GM21360 (cell line): Measurements from ENCODE around the gene GGTA1.
"Not testable (repeated sequence)": the region's sequence is repeated elsewhere in the genome, so short reads cannot be mapped to it uniquely, and the experiment has no call there.

Experiments used
- ATAC-seq: cut with Tn5 transposase; IDR thresholded peaks from one replicate; pipeline ENCODE4 v1.9.1; 2021; ENCODE audit warnings: mild to moderate bottlenecking, moderate library complexity; ENCODE audit not compliant: unreplicated experiment

Gene GGTA1

GRCh38 chr9:121499427-121500164, at the start of gene GGTA1:
Gene GGTA1, minus strand, starts transcription at chr9:121499844. Its CDS starts 31,922 bp downstream, at chr9:121467922.
- ATAC-seq: no peak

GRCh38 chr9:121548666-121549065, 49.0 kb upstream of the GGTA1 start:
- no peak for ATAC-seq

- peak; percentile 87 for ATAC-seq
Measured at GRCh38 chr9:121545875-121546423, 46.3 kb upstream of the GGTA1 start.

GRCh38 chr9:121545150-121545874, 45.7 kb upstream of the GGTA1 start:
- no peak for ATAC-seq

- no peak for ATAC-seq
Measured at GRCh38 chr9:121542025-121542424, 42.4 kb upstream of the GGTA1 start.

- no peak for ATAC-seq
Measured at GRCh38 chr9:121541256-121541655, 41.6 kb upstream of the GGTA1 start.

- ATAC-seq: no peak
Measured at GRCh38 chr9:121538221-121538620, 38.6 kb upstream of the GGTA1 start.

- no peak for ATAC-seq
Measured at GRCh38 chr9:121537283-121537682, 37.6 kb upstream of the GGTA1 start.

GRCh38 chr9:121532881-121533280, 33.2 kb upstream of the GGTA1 start:
- no peak for ATAC-seq

- ATAC-seq: no peak
Measured at GRCh38 chr9:121529237-121529987, 29.8 kb upstream of the GGTA1 start.

GRCh38 chr9:121528642-121529041, 29.0 kb upstream of the GGTA1 start:
- no peak for ATAC-seq

GRCh38 chr9:121527371-121527770, 27.7 kb upstream of the GGTA1 start:
- no peak for ATAC-seq

GRCh38 chr9:121519688-121520087, 20.0 kb upstream of the GGTA1 start:
- not testable (repeated sequence) for ATAC-seq

- no peak for ATAC-seq
Measured at GRCh38 chr9:121518634-121519033, 19.0 kb upstream of the GGTA1 start.

- ATAC-seq: not testable (repeated sequence)
Measured at GRCh38 chr9:121513166-121513565, 13.5 kb upstream of the GGTA1 start.

- no peak for ATAC-seq
Measured at GRCh38 chr9:121510766-121511550, 11.3 kb upstream of the GGTA1 start.

- ATAC-seq: no peak
Measured at GRCh38 chr9:121509180-121509579, 9.5 kb upstream of the GGTA1 start.

- ATAC-seq: no peak
Measured at GRCh38 chr9:121508415-121508814, 8.8 kb upstream of the GGTA1 start.

- ATAC-seq: no peak
Measured at GRCh38 chr9:121505903-121506735, 6.5 kb upstream of the GGTA1 start.

- ATAC-seq: no peak
Measured at GRCh38 chr9:121503444-121503843, 3.8 kb upstream of the GGTA1 start.
